GM18507 (cell line): ENCODE measurements around the gene HLA-E.
A peak's percentile ranks its signal among the peaks of the same experiment; 100 is the strongest.

Experiments used
- DNase-seq: peaks from one replicate; pipeline ENCODE4 v3.0.0; 2011; ENCODE audit warnings: low read depth; ENCODE audit not compliant: insufficient read length; ENCODE audit errors: extremely low spot score
- FAIRE-seq: peaks from 2 replicates; lab custom pipeline; 2011; peaks lifted over from hg19 to GRCh38; lab: Jason Lieb, UNC

Gene HLA-E

DNA sequence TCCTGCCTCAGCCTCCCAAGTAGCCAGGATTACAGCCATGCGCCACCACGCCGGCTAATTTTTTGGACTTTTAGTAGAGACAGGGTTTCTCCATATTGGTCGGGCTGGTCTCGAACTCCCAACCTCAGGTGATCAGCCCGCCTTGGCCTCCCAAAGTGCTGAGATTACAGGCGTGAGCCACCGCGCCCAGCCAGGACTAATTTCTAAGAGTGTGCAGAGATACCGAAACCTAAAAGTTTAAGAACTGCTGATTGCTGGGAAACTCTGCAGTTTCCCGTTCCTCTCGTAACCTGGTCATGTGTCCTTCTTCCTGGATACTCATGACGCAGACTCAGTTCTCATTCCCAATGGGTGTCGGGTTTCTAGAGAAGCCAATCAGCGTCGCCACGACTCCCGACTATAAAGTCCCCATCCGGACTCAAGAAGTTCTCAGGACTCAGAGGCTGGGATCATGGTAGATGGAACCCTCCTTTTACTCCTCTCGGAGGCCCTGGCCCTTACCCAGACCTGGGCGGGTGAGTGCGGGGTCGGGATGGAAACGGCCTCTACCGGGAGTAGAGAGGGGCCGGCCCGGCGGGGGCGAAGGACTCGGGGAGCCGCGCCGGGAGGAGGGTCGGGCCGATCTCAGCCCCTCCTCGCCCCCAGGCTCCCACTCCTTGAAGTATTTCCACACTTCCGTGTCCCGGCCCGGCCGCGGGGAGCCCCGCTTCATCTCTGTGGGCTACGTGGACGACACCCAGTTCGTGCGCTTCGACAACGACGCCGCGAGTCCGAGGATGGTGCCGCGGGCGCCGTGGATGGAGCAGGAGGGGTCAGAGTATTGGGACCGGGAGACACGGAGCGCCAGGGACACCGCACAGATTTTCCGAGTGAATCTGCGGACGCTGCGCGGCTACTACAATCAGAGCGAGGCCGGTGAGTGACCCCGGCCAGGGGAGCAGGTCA is at the start of gene HLA-E:
HLA-E (plus strand) TSS at position 429 of the 945 bp plus-strand sequence; CDS start at position 452, 23 bp downstream.
- FAIRE-seq (peak; percentile 99), DNase-seq (peak; percentile 80)

DNA sequence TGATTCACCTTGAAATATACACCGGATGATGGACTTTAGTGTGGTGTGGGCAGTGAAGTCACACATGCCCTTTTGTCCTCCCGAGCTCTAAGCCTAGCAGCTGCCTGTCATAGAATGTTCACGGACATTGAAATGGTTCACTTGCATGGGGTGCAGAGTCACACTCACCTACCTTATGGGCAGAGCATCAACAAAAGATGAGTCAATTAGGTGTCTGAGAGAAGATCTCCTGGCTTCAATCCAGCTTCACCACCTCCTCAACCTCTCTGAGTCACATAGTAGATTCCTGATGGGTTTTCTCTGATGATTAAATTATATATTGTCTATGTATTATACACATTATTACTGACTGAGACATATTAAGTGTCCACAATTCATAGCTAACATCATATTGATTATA is 48.1 kb upstream of the HLA-E start:
- DNase-seq (no peak), FAIRE-seq (no peak)

DNA sequence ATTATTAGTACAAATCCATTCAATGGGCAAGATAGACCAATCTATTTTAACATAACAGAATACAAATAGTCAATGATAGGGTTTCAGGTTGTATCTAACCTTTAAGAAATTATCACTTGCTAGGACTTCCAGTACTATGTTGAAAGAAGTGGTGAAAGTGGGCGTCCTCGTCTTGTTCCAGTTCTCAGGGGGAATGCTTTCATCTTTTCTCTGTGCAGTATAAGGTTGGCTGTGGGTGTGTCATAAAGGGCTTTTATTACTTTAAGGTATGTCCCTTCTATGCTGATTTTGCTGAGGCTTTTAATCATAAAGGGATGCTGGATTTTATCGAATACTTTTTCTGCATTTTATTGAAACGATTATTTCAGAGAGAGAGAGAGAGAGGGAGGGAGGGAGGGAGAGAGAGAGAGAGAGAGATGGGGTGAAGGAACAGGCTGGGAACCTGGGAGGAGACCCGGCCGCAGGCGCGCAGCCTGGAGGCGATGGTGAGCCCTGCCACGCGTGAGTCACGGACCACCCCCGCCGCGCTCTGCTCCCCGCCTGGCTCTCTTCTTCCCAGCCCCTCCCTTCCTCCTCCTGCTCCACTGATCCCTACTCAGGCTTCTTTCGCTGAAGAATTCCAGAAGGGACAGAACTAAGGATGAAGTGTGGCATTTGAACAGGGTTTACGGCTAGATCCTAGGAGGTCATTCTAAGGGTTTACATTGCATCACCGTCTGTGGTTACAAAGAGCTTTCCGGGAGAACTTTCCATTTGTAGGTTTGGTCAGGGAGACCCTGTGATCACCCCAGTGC is 45.5 kb upstream of the HLA-E start:
- DNase-seq, result no peak

DNA sequence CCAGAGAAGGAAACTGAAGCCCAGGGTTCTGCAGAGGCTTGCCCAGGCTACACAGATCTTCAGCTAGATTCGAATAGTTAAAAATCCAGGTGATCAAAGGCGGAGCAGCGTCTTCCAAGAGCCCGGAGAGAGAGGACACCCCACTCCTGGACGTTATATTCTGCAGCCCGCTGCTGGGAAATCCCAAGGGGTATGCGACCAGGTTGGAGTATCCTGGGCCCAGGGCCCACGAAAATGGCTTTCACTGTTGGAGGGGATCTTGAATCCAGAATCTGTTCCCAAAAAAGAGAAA is 44.9 kb upstream of the HLA-E start:
- DNase-seq, result no peak
- no peak for FAIRE-seq

More for the DNA sequence above, 45.5 kb upstream of the HLA-E start:
- no peak for FAIRE-seq

DNA sequence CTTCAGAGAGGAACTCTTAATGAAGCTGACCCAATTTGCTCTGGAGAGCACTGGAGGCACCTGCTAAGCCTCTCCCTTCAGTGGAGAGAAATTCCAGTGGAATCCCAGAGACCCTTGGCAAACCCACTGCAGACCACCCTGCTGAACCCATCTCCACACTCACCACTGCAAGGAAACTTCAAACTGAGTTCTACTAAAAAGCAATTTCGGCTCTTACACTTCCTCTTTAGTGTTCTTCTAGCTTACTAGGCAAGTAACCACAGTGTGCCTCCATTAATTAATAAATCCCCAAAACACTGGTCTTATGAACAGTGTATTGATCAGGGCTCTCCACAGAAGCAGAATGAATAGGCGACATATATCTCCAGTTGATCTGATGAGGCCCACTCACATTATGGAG is 43.0 kb upstream of the HLA-E start:
- FAIRE-seq, result no peak

DNA sequence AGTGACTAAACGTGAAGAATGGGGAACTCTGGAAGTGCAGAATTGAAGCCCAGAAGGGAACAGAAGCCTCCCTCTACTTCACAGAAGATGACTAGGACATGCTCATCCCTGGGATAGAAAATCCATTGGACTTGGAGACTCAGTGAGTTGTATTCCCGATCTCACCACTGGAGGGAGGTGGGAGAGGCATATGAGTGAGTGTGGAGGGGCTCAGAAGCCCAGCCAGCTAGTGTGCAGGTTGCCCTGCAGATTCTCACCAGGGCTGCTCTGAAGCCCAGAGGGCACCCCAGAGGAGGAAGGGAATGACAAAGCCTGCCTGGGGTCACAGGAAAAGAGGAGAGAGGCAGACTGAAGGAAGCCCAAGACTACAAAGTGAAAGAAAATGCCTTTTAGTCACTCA is 42.1 kb upstream of the HLA-E start:
- DNase-seq (no peak), FAIRE-seq (no peak)

More for the DNA sequence above, 43.0 kb upstream of the HLA-E start:
- DNase-seq, result no peak

DNA sequence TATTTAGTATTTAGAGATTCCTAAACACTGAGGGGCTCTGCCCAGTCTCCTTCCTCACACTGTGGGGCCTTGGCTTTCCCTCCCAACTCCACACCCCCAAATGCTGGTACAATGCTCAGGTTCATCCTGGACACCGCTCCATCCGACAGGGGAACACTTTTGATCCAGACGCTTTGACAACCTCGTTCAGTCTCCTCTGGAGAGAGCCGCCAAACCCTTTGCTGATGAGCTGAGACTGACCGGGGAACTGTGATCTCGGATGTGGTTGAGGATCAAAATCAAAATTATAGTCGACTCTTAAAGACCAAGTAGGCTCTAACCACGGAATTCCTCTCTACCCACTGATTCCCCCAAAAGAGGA is 38.8 kb upstream of the HLA-E start:
- FAIRE-seq (no peak), DNase-seq (no peak)

DNA sequence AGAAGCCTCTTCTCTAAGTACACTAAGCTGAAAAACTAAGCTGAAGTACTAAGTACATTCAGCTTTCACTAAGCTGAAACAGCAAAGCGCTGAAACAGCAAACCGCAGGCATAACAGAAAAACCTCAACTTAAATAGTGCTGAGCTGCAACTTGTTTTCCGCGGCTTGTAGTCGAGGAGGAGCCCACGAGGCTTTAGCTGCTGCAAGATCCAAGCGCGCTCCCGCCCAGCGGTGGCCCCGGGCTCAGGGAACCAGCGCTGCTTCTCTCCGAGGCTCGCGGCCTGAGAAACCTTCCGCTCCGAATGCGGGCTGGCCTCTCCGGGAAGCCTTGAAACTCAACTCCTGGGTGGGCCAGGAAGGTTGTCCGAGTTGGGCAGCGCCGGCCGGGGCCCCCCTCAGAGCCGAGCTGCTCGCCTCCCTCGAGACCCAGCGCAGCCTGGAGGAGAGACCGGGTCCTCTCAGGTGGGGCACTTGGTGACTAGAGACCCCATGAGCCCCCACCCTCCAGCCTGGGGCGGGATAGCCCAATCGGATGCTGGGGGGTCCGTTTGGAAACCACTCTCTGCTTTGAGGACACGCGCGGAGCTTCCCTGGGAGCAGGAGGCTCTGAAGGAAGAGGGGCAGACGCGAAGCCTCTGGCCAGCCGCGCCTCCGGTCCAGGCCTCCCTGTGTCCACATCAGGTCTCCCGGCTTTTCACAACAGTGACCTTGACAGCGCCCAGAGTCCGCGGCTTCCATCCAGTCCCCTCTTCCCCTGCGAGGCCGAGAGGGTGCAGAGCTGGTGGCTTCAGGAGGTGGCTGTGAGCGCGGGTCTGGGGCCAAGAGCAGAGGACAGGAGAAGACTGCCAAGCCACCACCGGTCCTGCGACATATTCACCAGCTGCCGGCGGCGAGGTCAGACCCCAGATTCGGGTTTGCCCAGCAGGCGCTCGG is 38.1 kb upstream of the HLA-E start:
- FAIRE-seq, result peak; percentile 67

DNA sequence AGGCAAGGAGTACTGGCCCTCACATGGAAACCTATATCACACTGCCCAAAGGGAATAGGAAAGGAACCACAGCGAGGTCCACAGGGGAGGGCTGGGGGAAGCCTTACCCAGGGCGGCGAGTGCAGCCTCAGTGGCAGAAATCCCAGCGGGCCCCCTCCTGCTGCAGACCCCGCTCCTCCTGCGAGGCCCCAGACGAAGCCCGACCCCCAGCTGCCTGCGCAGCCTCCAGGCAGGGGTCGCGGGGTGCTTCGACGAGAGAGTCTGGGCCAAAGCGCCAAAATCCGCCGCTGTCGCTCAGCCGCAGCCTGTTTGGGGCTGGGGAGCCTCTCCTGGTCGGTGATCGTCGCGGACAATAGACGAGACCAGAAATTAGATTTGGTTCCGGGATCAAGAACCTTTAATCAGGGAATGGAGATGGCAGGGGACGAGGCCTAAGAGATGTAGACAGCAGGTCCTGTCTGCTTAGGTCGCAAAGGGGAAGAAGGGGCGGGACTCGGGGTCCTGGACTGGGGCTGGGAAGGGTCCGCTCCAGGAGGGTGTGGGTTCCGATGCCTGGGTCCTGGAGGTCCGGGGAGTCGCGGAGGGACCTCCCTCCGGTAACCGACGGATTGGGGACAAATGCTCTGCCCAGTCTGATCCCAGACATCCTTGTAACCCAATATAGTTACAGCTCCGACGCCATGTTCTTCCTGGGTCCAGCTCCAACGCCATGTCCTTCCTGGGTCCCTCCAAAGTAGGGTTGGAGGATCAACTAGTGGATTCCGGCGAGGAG is 36.4 kb upstream of the HLA-E start:
- no peak for DNase-seq
- FAIRE-seq, result no peak

More for the DNA sequence above, 38.1 kb upstream of the HLA-E start:
- DNase-seq, result no peak

DNA sequence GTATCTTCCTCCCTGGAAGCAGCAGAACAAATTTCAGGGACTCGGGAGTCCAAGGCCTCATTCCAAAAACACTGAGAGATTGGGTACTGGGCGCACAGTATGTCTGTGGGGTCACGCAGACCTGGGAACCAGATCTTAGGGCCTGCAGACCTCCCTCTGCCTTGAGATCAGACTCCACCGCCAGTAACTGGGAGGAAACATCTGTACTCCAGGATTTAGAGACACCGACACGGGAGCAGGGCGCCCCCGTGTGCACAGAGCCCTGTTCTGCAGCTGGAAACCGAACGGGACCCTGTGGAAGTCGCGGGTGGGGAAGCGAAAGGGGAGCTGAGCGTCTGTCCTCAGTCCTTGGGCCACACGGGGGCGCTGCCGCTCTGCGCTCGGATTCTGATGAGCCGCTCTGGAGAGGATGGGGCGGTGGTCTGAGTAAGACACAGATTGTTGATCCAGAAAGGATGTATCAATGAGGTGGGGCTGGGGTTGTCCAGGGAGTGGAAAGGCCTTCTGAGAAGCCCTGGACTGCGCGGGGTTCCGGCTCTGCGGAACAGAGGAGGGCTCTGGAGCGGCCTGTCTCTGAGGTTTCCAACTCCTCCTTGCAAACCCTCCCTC is 35.7 kb upstream of the HLA-E start:
- peak; percentile 57 for FAIRE-seq
- DNase-seq, result peak; percentile 62

DNA sequence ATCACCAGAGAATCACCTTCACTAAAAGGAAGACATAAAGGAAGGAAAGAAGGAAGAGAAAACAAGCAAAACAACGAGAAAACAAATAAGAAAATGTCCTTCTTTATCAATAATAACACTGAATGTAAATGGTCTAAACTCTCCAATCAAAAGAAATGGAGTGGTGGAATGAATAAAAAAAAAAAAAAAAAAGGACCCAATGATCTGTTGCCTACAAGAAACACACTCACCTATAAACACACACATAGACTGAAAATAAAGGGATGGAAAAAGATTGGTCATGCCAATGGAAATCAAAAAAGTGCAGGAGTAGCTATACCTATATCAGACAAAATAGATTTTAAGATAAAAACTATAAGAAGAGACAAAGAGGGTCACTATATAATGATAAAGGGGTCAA is 30.2 kb upstream of the HLA-E start:
- DNase-seq (no peak), FAIRE-seq (no peak)

DNA sequence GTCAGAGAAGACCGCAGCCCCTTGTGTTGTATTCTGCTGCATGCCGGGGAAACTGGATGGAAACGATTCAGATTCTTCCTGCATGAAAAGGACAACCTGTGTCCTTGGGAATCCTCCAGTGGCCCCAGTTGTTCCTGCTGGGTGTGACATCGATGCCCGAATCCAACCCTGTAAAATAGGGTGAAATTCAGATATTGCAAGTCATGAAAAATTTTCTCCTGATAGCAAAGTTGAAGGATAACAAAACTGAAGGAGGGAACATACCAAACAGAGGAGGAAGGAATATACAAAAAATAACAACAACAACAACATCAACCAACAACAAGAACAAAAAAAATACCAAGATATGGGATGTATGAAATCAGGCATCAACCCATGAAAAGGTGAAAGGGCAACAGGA is 28.3 kb upstream of the HLA-E start:
- DNase-seq (no peak), FAIRE-seq (no peak)

DNA sequence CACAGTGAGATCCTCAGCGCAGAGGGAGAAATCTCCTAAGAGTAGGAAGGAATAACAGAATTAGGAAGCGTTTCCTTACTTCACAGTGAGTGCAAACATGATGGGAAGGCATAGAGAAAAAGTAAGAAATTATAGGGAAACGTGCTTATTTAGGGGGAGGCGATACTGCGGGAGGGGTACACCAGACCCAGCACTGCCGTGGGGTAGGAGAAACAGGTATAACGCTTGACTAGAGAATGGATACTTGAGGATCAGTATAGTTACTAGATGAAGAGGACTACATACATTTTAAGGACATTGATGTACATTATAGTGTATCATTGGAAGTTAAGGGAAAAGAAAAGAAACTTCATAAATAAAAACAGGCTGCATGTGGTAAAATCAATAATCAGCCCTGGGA is 26.8 kb upstream of the HLA-E start:
- FAIRE-seq (no peak), DNase-seq (no peak)

DNA sequence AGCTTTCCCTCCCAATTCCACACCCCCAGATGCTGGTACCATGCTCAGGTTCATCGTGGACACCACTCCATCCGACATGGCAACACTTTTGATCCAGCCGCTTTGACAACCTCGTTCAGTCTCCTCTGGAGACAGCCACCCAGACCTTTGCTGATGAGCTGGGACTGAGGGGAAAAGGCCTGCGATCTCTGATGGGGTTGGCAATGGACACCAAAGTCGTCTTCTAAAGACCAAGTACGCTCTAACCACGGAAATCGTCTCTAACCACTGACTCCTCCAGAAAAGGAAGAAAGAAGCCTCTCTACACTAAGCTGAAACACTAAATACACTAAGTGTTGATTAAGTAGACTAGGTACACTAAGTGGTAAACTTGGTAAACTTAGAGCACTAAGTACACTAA is 26.1 kb upstream of the HLA-E start:
- FAIRE-seq (no peak), DNase-seq (no peak)

DNA sequence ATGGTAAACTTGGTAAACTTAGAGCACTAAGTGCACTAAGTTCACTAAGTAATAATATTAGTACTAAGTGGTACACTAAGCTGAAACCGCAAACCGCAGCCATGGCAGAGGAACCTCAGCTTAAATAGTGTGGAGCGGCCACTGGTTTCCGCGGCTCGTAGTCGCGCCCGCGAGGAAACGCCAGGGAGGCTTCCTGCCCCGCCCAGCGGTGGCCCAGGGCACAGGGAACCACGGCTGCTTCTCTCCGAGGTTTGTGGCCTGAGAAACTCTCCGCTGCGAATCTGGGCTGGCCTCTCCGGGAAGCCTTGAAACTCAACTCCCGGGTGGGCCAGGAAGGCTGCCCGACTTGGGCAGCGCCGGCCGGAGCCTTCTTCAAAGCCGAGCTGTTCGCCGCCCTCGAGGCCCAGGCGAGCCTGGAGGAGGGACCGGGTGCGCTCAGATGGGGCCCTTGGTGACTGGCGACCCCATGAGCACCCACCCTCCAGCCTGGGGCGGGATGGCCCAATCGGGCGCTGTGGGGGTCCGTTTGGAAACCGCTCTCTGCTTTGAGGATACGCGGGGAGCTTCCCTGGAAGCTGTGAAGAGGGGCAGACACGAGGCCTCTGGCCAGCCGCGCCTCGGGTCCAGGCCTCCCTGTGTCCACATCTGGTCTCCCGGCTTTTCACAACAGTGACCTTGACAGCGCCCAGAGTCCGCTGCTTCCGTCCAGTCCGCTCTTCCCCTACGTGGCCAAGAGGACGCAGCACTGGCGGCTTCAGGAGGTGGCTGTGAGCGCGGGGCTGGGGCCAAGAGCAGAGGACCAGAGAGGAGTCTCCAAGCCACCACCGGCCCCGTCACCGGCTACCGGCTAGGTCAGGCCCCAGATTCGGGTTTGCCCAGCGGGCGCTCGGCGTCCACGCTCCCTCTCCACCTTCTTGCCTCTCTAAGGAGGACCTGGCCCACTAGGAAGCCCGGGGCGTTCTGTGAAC is 25.4 kb upstream of the HLA-E start:
- DNase-seq (no peak), FAIRE-seq (peak; percentile 68)

DNA sequence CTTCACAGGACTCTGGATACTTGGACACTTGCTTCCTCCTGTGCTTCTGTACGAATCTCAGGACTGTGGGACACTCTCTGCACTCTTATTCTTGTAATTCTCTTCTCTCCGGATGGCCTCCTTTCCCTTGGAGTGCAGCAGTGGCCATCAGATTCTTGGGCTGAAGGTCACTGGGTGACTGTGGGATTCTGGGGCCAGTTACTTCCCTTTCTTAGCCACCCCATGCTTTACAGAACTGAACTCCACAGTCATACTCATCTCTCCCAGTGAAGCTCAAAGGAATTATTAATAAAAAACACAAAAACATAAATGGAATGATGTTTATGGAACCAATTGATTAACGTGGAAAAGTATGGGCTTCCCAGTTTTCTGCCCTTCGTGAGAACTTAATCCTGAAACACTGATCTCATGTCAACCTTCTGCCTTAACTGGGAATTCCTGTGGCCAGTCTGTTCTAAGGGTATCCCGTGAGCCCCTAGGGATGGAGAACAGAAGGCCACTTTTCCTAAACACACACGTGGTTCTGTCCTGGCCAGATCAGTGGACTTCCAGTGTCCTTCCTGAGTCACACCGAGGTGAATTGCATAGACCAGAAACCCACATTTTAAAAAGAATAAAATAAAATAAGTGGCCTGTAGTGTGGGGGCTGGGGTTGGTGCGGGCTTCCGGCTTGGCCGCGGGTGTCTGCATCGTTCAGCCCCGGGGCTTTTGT is 23.6 kb upstream of the HLA-E start:
- FAIRE-seq, result no peak
- no peak for DNase-seq

DNA sequence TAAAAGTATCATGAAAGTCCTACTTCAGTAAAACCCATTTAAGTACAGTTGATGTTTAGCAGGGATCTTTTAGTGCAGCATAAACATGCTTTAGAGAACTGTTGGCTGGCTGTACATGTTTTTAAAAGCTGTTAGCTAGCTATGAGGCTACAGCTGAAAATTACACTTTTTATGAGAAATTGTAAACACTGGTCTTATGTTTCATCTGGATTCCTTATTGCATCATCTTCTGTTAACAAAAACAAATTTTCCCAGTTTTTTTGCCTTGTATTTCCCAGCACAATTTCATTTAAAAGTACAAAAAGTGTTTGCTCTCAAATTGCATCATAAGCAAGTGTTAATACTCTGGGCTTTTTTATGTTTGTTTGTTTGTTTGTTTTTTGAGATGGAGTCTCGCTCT is 18.3 kb upstream of the HLA-E start:
- FAIRE-seq (no peak), DNase-seq (no peak)
